Measurements from ENCODE around the gene ARSK.

ARSK gene

GRCh38 chr5:95626701-95627100 lies 71.8 kb downstream of the ARSK start:
- no peaks in the 10 kb centered on the region for H3K36me3 ChIP-seq
- H3K27ac ChIP-seq: no peak overlapping the region
- no peak for TF ChIP-seq CTCF (IDR thresholded peaks at IDR 0.05)
- H3K27me3 ChIP-seq: peaks cover 21% of the 10 kb centered on the region
- H3K9me3 ChIP-seq: no peaks in the 10 kb centered on the region
- H3K4me1 ChIP-seq (ENCODE audit: control insufficient read depth in 1 of 2, insufficient read depth in 1 of 2, low read depth in 1 of 2, low read length in 1 of 2): peaks cover 1 to 2% of the 10 kb centered on the region in 2 experiments
- no peak overlapping the region for H3K4me3 ChIP-seq (ENCODE audit: low read depth in 1 of 2, low read length in 1 of 2)

GRCh38 chr5:95627971-95628810 lies 73.3 kb downstream of the ARSK start:
- no peak for TF ChIP-seq CTCF (IDR thresholded peaks at IDR 0.05)
- Histone ChIP-seq H3K27ac (no peak overlapping the region), H3K27me3 (peaks cover 6% of the 10 kb centered on the region), H3K4me1 (ENCODE audit: control insufficient read depth in 1 of 2, insufficient read depth in 1 of 2, low read depth in 1 of 2, low read length in 1 of 2) (peaks cover 0 to 3% of the 10 kb centered on the region in 2 experiments), H3K9me3 (no peaks in the 10 kb centered on the region), H3K4me3 (ENCODE audit: low read depth in 1 of 2, low read length in 1 of 2) (no peak overlapping the region), H3K36me3 (no peaks in the 10 kb centered on the region)

GRCh38 chr5:95628933-95629332 lies 74.0 kb downstream of the ARSK start:
- Histone ChIP-seq H3K27me3 (no peaks in the 10 kb centered on the region), H3K36me3 (no peaks in the 10 kb centered on the region), H3K4me3 (ENCODE audit: low read depth in 1 of 2, low read length in 1 of 2) (no peak overlapping the region), H3K4me1 (ENCODE audit: control insufficient read depth in 1 of 2, insufficient read depth in 1 of 2, low read depth in 1 of 2, low read length in 1 of 2) (peaks cover 0 to 3% of the 10 kb centered on the region in 2 experiments), H3K9me3 (no peaks in the 10 kb centered on the region), H3K27ac (no peak overlapping the region)
- no peak for TF ChIP-seq CTCF (IDR thresholded peaks at IDR 0.05)

- Histone ChIP-seq H3K27me3 (no peaks in the 10 kb centered on the region), H3K4me3 (ENCODE audit: low read depth in 1 of 2, low read length in 1 of 2) (no peak overlapping the region), H3K27ac (no peak overlapping the region), H3K36me3 (no peaks in the 10 kb centered on the region), H3K4me1 (ENCODE audit: control insufficient read depth in 1 of 2, insufficient read depth in 1 of 2, low read depth in 1 of 2, low read length in 1 of 2) (peaks cover 0 to 3% of the 10 kb centered on the region in 2 experiments), H3K9me3 (no peaks in the 10 kb centered on the region)
- TF ChIP-seq CTCF (IDR thresholded peaks at IDR 0.05): no peak
Measured at GRCh38 chr5:95630394-95630917, 75.6 kb downstream of the ARSK start.

DNA sequence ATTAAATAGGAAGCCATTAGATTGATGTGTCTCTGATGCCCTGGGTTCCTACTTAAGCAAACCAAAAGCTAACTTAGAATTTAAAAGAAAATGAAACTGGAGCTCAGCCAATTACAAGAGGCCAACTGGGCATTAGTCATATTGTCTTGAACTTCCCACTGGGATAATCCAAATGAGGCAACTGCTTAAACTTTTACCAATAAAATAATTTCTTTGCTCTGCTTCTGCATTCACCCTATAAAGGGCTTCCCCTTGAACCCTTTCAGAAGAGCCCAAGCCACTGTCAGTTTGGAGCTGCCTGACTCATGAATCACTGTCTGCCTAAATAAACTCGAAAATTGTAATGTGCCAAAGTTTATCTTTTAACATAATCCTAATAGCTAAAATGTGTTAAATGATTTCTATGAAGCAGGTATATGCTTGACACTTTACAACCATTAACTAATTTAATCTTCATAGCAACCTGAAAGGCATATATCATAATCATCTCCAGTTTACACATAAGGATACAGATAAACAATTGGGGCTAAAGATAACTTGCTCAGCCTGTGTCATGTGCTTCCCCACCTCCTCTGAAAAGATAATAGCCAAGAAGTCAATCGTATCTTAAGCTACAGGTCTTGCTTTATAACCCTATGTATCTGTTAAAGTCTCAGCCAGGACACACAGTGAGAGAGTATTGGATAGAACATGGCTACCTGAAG lies 76.5 kb downstream of the ARSK start:
- Histone ChIP-seq H3K27ac (no peak overlapping the region), H3K9me3 (no peaks in the 10 kb centered on the region), H3K36me3 (no peaks in the 10 kb centered on the region), H3K27me3 (no peaks in the 10 kb centered on the region), H3K4me1 (ENCODE audit: control insufficient read depth in 1 of 2, insufficient read depth in 1 of 2, low read depth in 1 of 2, low read length in 1 of 2) (peaks cover 0 to 3% of the 10 kb centered on the region in 2 experiments), H3K4me3 (ENCODE audit: low read depth in 1 of 2, low read length in 1 of 2) (no peak overlapping the region)
- no peak for TF ChIP-seq CTCF (IDR thresholded peaks at IDR 0.05)
